Prostate gland (tissue), 2 donors: Measurements from ENCODE around the gene HCN4. TPM values are rescaled to one million over a fixed set of nuclear protein-coding genes. Genes with fewer than 3 reads are reported as not detected.
A peak's percentile ranks its signal among the peaks of the same experiment; 100 is the strongest.
"Not testable (repeated sequence)": the region's sequence is repeated elsewhere in the genome, so short reads cannot be mapped to it uniquely, and the experiment has no call there.

Source experiments
- DNase-seq: peaks from one replicate; pipeline ENCODE4 v3.0.0-alpha.2; 2019; ENCODE audit warnings: low spot score
- H3K27ac ChIP-seq, 2 donors: fragments of 200-600 bp; sonication (generic); 2 replicates each; pipeline ENCODE4 v1.5.1; 2017 to 2019
- H3K27me3 ChIP-seq: fragments of 200-600 bp; sonication (generic); replicated peaks from 2 replicates; pipeline ENCODE4 v1.5.1; 2019; ENCODE audit not compliant: insufficient read depth
- H3K36me3 ChIP-seq, 2 donors: fragments of 200-600 bp; sonication (generic); 1 replicate in 1 of 2; 2 replicates in 1 of 2; pipeline versions ENCODE4 v1.5.1 to v1.8.1; 2017 to 2019
- H3K4me1 ChIP-seq: fragments of 200-600 bp; sonication (generic); replicated peaks from 2 replicates; pipeline ENCODE4 v1.5.1; 2019
- H3K4me3 ChIP-seq, 2 donors: fragments of 200-600 bp; sonication (generic); 2 replicates each; pipeline ENCODE4 v1.5.1; 2017 to 2019
- H3K9me3 ChIP-seq: fragments of 200-600 bp; sonication (generic); 2 replicates; pipeline ENCODE4 v1.5.1; 2017
- POLR2A ChIP-seq: fragments of 450-650 bp; IDR thresholded peaks from one replicate; pipeline ENCODE4 v1.6.1; 2016; ENCODE audit warnings: antibody characterized with exemption, mild to moderate bottlenecking
- POLR2AphosphoS5 ChIP-seq: sonication (generic); formaldehyde crosslinking; IDR thresholded peaks from one replicate; pipeline ENCODE4 v1.6.1; 2017; ENCODE audit warnings: antibody characterized with exemption
- WGBS: methylation state at CpG from one replicate; pipeline ENCODE4 v1.1.5; 2018; 5-methylcytosine and 5-hydroxymethylcytosine counted together
- intact Hi-C: fragments of 100-400 bp; cut with DNase I; formaldehyde crosslinking; loops from one replicate; pipeline ENCODE4 v1.14.2; 2022
- total RNA-seq, 2 donors: library from RNA; depleted of rRNA; stranded (reverse); fragments of >200 nt; gene quantifications; one replicate each; pipeline ENCODE4 v1.1.0, GENCODE V29; 2016
- TF ChIP-seq, protein P1 (sequence below), 4 experiments: fragments of 200-600 bp in 2 of 4; fragments of 450-650 bp in 2 of 4; sonication (generic) in 2 of 4; IDR thresholded peaks; 1 replicate in 3 of 4; 2 replicates in 1 of 4; pipeline ENCODE4 v1.5.1; 2016 to 2019; ENCODE audit warnings: antibody characterized with exemption in 4 of 4, mild to moderate bottlenecking in 2 of 4, moderate library complexity in 2 of 4

Gene HCN4
- total RNA-seq, 2 donors from 2014 or later = 0.18 to 6.0 TPM

DNA sequence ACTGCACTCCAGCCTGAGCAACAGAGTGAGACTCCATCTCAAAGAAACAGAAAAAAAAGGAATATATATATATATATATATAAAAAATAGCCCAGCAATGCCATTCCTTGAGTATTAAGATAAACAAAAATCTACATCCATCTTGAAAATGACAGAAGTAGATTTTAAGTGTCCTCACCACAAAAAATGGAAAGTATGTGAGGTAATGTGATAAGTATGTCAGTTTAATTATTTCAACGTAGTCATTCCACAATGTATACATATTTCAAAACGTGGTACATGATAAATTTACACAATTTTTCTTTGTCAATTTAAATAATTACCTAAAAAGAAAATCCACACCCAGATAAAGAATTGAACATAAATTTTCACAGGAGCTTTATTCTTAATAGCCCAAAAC lies 54.9 kb downstream of the HCN4 start:
- H3K4me3 ChIP-seq = no peak overlapping the region
- intact Hi-C loops = no loop called here
- no peak overlapping the region for H3K27ac ChIP-seq
- no peaks in the 10 kb centered on the region for H3K27me3 ChIP-seq
- DNase-seq = no peak
- H3K9me3 ChIP-seq = no peaks in the 10 kb centered on the region
- H3K4me1 ChIP-seq = no peaks in the 10 kb centered on the region
- WGBS = 60% methylated on average over 2 of the region's 2 CpGs
- no peak for TF ChIP-seq POLR2AphosphoS5
- TF ChIP-seq POLR2A = no peak
- TF ChIP-seq, protein P1, sequence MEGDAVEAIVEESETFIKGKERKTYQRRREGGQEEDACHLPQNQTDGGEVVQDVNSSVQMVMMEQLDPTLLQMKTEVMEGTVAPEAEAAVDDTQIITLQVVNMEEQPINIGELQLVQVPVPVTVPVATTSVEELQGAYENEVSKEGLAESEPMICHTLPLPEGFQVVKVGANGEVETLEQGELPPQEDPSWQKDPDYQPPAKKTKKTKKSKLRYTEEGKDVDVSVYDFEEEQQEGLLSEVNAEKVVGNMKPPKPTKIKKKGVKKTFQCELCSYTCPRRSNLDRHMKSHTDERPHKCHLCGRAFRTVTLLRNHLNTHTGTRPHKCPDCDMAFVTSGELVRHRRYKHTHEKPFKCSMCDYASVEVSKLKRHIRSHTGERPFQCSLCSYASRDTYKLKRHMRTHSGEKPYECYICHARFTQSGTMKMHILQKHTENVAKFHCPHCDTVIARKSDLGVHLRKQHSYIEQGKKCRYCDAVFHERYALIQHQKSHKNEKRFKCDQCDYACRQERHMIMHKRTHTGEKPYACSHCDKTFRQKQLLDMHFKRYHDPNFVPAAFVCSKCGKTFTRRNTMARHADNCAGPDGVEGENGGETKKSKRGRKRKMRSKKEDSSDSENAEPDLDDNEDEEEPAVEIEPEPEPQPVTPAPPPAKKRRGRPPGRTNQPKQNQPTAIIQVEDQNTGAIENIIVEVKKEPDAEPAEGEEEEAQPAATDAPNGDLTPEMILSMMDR (IDR thresholded peaks at IDR 0.05) = no peak
- H3K36me3 ChIP-seq = no peaks in the 10 kb centered on the region

DNA sequence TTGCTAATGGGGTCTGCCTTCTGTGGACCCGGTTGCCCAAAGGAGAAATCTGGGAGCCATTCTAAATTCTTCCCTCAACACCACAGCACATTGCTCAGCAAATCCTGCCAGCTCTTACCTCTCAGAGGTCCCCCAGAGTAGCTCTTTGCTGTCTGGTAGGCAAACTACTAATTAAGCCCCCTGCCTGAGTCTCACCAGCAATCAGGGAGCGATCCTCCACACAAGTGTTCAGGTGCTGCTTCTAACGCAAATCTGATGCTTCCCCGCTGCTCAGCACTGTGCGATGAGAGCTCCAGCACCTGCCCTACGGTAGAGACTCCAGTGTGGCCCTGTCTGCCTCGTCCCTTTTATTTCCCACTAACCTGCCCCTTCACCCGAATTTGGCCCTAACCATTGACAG lies 60.5 kb downstream of the HCN4 start:
- TF ChIP-seq POLR2A (no peak), POLR2AphosphoS5 (no peak)
- TF ChIP-seq, protein P1 (IDR thresholded peaks at IDR 0.05) = no peak
- no peak for DNase-seq
- Histone ChIP-seq H3K9me3 (no peaks in the 10 kb centered on the region), H3K36me3 (no peaks in the 10 kb centered on the region), H3K4me1 (no peaks in the 10 kb centered on the region), H3K27me3 (no peaks in the 10 kb centered on the region), H3K27ac (no peak overlapping the region), H3K4me3 (no peak overlapping the region)
- WGBS = 90% methylated on average over 8 of the region's 8 CpGs
- intact Hi-C loops = loop anchor here (10.0 kb wide), 1 partner anchor 386 kb away; no protein-coding TSS in a partner anchor

DNA sequence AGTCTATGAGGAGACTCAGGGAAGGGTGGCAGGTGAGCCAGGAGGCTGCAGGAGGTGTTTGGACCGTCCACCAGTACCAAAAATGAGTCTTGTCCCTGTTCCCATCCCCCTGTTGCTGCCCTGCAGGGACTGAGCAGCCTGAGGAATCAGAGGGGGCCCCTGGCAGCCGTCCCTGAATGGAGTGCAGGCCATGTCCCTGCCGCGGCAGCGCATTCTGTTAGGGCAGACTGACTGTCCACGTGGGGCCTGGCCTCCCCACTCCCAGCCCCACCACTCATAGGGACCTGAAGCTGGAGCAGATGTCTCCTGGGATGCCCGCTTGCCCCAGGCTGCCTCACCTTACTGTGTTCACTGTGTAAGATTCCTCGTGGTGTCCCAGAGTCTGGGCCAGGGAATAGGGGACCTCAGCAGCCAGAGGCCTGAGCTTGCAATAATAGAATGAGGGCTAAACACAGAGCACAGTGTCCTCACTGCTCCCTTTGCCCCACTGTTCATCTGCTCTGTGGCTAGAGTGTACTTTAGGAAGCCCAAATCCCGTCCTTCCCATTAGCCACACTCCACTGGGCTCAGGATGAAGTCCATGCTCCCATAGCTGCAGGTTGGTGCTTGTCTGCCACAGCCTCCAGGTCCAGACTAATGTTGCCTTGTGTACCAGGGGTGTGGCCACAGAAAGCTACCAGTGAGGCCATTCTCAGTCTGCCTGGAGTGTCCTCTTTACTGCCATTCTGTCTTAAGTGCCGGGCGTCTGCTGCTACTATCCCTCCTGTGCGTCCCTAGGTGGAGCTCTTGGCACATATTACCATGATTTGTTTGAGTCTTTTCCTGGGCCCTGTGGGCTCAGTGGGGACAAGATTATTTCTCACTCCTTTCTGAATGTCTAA lies 63.2 kb downstream of the HCN4 start:
- 62% methylated on average over 12 of the region's 12 CpGs for WGBS
- no peaks in the 10 kb centered on the region for H3K9me3 ChIP-seq
- H3K27ac ChIP-seq = no peak overlapping the region
- no peaks in the 10 kb centered on the region for H3K36me3 ChIP-seq
- DNase-seq = peak; percentile 21
- no peaks in the 10 kb centered on the region for H3K4me1 ChIP-seq
- intact Hi-C loops = loop anchor here (2.0 to 10.0 kb wide), 2 partner anchors 331 to 389 kb away; no protein-coding TSS in a partner anchor
- no peaks in the 10 kb centered on the region for H3K27me3 ChIP-seq
- no peak overlapping the region for H3K4me3 ChIP-seq
- TF ChIP-seq, protein P1 (IDR thresholded peaks at IDR 0.05) = peak in 2 of 4 experiments; percentile 30 to 39
- no peak for TF ChIP-seq POLR2AphosphoS5

DNA sequence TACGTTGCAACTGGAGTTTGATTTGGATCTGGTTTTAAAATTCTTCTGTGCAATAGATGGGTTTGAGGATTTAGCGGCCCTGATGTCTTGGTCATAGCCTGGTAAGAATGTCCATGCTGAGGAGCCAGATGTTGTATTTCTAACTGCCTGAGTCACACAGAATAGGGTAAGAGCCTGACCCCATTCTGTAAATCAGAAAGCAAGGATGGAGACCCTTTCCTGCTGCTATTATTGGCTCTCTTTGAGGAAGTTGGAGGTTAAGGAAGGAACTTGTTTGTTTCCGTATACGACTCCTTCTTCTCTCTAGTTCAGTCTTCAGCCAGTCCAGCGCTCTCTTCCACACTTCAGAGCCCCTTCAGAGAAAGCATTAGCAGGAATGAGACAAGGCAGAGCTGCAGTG lies 65.1 kb downstream of the HCN4 start:
- H3K36me3 ChIP-seq = no peaks in the 10 kb centered on the region
- no peak for TF ChIP-seq POLR2A
- H3K27ac ChIP-seq = no peak overlapping the region
- intact Hi-C loops = loop anchor here (10.0 kb wide), 1 partner anchor 391 kb away; no protein-coding TSS in a partner anchor
- H3K9me3 ChIP-seq = no peaks in the 10 kb centered on the region
- H3K27me3 ChIP-seq = no peaks in the 10 kb centered on the region
- no peaks in the 10 kb centered on the region for H3K4me1 ChIP-seq
- DNase-seq = no peak
- 77% methylated on average over 5 of the region's 5 CpGs for WGBS
- H3K4me3 ChIP-seq = no peak overlapping the region

DNA sequence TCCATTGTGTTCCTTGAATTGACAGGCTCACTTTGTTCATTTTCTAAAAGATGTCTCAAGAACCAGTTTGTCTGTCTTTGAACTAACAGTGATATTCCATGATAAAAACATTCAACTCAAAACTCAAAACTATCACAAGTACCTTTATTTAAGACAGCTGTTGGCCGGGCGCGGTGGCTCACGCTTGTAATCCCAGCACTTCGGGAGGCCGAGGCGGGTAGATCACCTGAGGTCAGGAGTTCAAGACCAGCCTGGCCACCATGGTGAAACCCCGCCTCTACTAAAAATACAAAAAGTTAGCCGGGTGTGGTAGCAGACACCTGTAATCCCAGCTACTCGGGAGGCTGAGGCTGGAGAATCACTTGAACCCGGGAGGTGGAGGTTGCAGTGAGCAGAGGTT lies 68.5 kb downstream of the HCN4 start:
- intact Hi-C loops = loop anchor here (10.0 kb wide), 1 partner anchor 395 kb away; no protein-coding TSS in a partner anchor
- H3K36me3 ChIP-seq, H3K27ac ChIP-seq, H3K4me3 ChIP-seq, H3K27me3 ChIP-seq, H3K9me3 ChIP-seq, DNase-seq, H3K4me1 ChIP-seq: not testable (repeated sequence)
- WGBS = 88% methylated on average over 11 of the region's 11 CpGs
